Glutamatergic neuron (in vitro differentiated cells): ENCODE measurements around the gene SLC6A20. TPM values are rescaled to one million over a fixed set of nuclear protein-coding genes. Genes with fewer than 3 reads are reported as not detected.

Experiments
- DNase-seq: peaks from one replicate; pipeline ENCODE4 v3.0.0; 2022
- H3K27ac Mint-ChIP-seq: one replicate; pipeline ENCODE4 v1.8.0; 2020; ENCODE audit warnings: mild to moderate bottlenecking, mixed read lengths, inconsistent platforms; ENCODE audit not compliant: unreplicated experiment
- H3K27me3 Mint-ChIP-seq: one replicate; pipeline ENCODE4 v1.8.0; 2020; ENCODE audit warnings: mild to moderate bottlenecking, moderate library complexity, mixed read lengths, inconsistent platforms; ENCODE audit not compliant: unreplicated experiment
- H3K36me3 Mint-ChIP-seq: one replicate; pipeline ENCODE4 v1.8.0; 2020; ENCODE audit warnings: mild to moderate bottlenecking, mixed read lengths, inconsistent platforms; ENCODE audit not compliant: unreplicated experiment
- H3K4me1 Mint-ChIP-seq: one replicate; pipeline ENCODE4 v1.8.0; 2020; ENCODE audit warnings: mild to moderate bottlenecking, low read depth, mixed read lengths, inconsistent platforms; ENCODE audit not compliant: unreplicated experiment
- H3K4me3 Mint-ChIP-seq: one replicate; pipeline ENCODE4 v1.8.0; 2020; ENCODE audit warnings: mild to moderate bottlenecking, mixed read lengths, inconsistent platforms; ENCODE audit not compliant: unreplicated experiment
- H3K9me3 Mint-ChIP-seq: one replicate; pipeline ENCODE4 v1.8.0; 2020; ENCODE audit warnings: mild to moderate bottlenecking, moderate library complexity, mixed read lengths, inconsistent platforms; ENCODE audit not compliant: unreplicated experiment
- total RNA-seq: library from RNA; stranded (reverse); fragmentation: NEBNext Ultra II Directional; extraction: Animal tissue kit (Norgen Biotek cat#: 25700); gene quantifications from one replicate; pipeline ENCODE4 v1.2.1, GENCODE V29; 2021; ENCODE audit not compliant: unreplicated experiment
- TF ChIP-seq, protein P1 (sequence below): fragments of 200-600 bp; sonication (generic); IDR thresholded peaks from one replicate; pipeline ENCODE4 v1.5.0; 2021; ENCODE audit not compliant: partially characterized antibody, unreplicated experiment

The SLC6A20 gene
- total RNA-seq, 1 donor from 2014 or later: not detected

DNA sequence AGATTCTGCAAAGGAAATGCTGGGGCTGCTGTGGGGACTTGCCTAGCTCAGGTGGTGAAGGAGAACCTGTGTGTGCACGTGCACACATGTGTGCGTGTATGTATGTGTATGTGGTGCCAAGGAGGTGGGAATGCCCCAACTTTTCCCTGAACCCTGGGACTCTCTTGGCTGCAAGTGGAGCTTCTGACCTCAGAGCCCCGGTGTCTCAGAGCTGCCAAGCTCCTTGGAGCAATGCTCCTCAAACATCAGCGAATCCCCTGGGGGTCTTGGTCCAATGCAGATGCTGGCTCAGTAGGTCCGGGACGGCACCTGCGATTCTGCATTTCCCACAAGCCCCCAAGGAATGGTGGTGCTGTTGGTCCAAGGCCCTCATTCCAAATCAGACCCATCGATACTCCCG, 5.8 kb upstream of the SLC6A20 start:
- TF ChIP-seq, protein P1, sequence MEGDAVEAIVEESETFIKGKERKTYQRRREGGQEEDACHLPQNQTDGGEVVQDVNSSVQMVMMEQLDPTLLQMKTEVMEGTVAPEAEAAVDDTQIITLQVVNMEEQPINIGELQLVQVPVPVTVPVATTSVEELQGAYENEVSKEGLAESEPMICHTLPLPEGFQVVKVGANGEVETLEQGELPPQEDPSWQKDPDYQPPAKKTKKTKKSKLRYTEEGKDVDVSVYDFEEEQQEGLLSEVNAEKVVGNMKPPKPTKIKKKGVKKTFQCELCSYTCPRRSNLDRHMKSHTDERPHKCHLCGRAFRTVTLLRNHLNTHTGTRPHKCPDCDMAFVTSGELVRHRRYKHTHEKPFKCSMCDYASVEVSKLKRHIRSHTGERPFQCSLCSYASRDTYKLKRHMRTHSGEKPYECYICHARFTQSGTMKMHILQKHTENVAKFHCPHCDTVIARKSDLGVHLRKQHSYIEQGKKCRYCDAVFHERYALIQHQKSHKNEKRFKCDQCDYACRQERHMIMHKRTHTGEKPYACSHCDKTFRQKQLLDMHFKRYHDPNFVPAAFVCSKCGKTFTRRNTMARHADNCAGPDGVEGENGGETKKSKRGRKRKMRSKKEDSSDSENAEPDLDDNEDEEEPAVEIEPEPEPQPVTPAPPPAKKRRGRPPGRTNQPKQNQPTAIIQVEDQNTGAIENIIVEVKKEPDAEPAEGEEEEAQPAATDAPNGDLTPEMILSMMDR: no peak
- peaks cover 6% of the 10 kb centered on the region for H3K27me3 Mint-ChIP-seq

DNA sequence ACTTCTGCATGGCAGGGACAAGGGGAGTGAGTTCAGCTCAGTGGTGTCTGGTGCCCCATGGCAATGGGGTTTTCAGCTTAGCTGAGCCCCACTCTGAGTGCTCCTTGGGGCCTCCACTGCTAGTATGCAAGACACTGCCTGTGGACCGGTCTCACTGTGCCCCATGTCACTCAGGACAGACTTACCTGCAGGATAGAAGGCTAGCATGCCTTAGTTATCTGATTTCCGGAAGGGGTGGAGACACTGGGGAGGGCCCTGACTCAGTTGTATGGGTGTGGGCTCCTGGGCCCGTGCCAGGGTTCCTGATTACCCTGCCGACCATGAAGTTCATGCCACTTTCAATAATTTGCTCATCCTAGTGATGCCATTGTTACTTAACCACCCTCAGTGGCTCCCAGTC, 4.3 kb upstream of the SLC6A20 start:
- Mint-ChIP-seq H3K27ac (no peak overlapping the region), H3K27me3 (peaks cover 6% of the 10 kb centered on the region), H3K4me3 (no peak overlapping the region), H3K9me3 (no peaks in the 10 kb centered on the region), H3K36me3 (peaks cover 9% of the 10 kb centered on the region), H3K4me1 (no peaks in the 10 kb centered on the region)
- TF ChIP-seq, protein P1: no peak
- DNase-seq: no peak

More for the DNA sequence above, 5.8 kb upstream of the SLC6A20 start:
- H3K9me3 Mint-ChIP-seq: no peaks in the 10 kb centered on the region
- peaks cover 9% of the 10 kb centered on the region for H3K36me3 Mint-ChIP-seq
- no peak overlapping the region for H3K4me3 Mint-ChIP-seq
- H3K27ac Mint-ChIP-seq: no peak overlapping the region
- H3K4me1 Mint-ChIP-seq: no peaks in the 10 kb centered on the region
- DNase-seq: no peak

DNA sequence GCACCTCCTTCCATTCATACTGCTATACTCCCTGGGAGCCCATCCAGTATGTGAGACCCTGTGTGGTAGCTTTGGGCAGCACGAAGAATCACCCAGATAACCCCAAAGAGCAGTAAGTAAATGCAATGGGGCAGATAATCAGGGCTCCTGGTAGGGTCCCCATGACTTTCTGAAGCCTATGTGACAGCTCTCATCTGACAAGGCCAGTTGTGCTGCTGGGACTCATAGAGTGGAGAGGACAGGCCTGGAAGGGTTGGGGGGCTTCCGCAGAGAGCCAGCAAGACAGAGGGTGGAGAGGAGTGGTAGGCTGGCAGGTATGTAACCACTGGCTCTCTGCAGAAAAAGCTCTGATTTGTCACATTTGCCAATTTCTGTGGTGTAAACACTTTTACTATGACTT, 3.2 kb upstream of the SLC6A20 start:
- Mint-ChIP-seq H3K4me3 (no peak overlapping the region), H3K9me3 (peaks cover 3% of the 10 kb centered on the region), H3K27me3 (peaks cover 15% of the 10 kb centered on the region), H3K27ac (no peak overlapping the region), H3K36me3 (peaks cover 9% of the 10 kb centered on the region), H3K4me1 (peaks cover 3% of the 10 kb centered on the region)
- DNase-seq: no peak
- TF ChIP-seq, protein P1: no peak

DNA sequence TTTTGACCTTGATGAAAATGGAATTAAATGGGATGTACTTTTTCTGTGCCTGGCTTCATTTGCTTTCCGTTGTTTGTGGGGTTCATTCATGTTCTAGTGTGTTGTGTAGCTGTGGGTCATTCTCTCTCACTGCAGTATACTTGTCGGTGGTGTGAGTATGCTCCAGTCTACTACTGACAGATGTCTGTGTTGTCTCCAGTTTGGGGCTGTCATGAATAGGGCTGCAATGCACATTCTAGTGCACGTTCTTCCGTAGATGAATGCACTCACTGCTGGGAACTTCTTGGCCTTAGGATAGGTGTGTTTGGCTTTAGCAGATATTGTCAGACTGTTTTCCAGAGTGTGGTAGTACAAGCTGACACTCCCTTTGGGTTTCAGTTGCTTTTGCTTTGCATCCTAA, 1.7 kb upstream of the SLC6A20 start:
- H3K27me3 Mint-ChIP-seq: peaks cover 15% of the 10 kb centered on the region

DNA sequence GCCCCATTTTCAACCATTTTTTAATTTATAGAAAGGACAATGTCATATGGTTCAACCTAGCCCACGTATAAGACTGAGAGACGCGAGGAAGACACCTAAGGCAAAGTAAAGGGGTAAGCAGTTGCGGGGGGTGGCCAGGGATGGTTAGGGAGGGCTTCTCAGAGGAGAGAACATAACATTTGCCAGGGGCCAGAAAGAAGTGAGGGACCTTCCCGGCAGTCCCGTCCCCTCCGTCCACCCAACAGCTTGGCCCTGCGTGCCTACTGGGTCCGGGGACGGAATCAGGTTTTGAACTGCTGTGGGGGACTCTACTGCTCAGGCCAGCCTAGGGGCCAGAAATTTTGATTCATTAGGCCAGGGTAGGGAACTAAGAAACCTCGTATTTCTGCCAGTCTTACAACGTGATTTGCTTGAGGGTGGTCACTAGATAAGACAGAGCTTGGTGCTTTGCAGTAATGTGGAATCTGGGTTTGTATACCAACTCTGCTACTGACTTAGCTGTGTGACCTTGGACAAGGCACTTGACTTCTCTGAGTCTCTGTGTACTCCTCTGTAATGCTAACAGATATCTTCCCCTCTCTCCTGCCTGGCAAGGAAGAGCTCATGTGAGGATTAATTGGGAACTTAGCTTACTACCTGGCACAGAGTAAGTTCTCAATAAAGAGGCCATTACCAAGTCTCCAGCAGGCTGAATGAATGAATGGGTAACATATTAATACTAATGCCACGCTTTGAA, 734 bp upstream of the SLC6A20 start:
- Mint-ChIP-seq H3K4me3 (peak overlapping the region; percentile 79), H3K27ac (no peak overlapping the region), H3K36me3 (no peaks in the 10 kb centered on the region), H3K27me3 (peaks cover 15% of the 10 kb centered on the region), H3K9me3 (peaks cover 3% of the 10 kb centered on the region), H3K4me1 (peaks cover 3% of the 10 kb centered on the region)
- TF ChIP-seq, protein P1: no peak
- no peak for DNase-seq

More for the DNA sequence above, 1.7 kb upstream of the SLC6A20 start:
- Mint-ChIP-seq H3K36me3 (no peaks in the 10 kb centered on the region), H3K9me3 (peaks cover 3% of the 10 kb centered on the region), H3K4me3 (no peak overlapping the region), H3K27ac (no peak overlapping the region), H3K4me1 (peaks cover 3% of the 10 kb centered on the region)
- no peak for DNase-seq
- TF ChIP-seq, protein P1: no peak
